Measurements from ENCODE around the gene CCDC12.
A peak's percentile ranks its signal among the peaks of the same experiment; 100 is the strongest.

CCDC12 gene

GRCh38 chr3:47006145-47006651 is 29.7 kb upstream of the CCDC12 start:
- no peak for TF ChIP-seq CTCF (conservative IDR thresholded peaks at IDR 0.05)
- H3K27ac ChIP-seq, result peak overlapping the region; percentile 57

GRCh38 chr3:47005212-47006144 is 28.9 kb upstream of the CCDC12 start:
- H3K27ac ChIP-seq, result peak overlapping the region; percentile 57
- no peak for TF ChIP-seq CTCF (conservative IDR thresholded peaks at IDR 0.05)

GRCh38 chr3:47004369-47005211 is 28.0 kb upstream of the CCDC12 start:
- H3K27ac ChIP-seq, result peak overlapping the region; percentile 57
- no peak for TF ChIP-seq CTCF (conservative IDR thresholded peaks at IDR 0.05)

- TF ChIP-seq CTCF (conservative IDR thresholded peaks at IDR 0.05), result no peak
- H3K27ac ChIP-seq, result no peak overlapping the region
Observed at GRCh38 chr3:47003461-47004368, 27.2 kb upstream of the CCDC12 start.

- H3K27ac ChIP-seq, result no peak overlapping the region
- no peak for TF ChIP-seq CTCF (conservative IDR thresholded peaks at IDR 0.05)
Observed at GRCh38 chr3:47003056-47003410, 26.5 kb upstream of the CCDC12 start.

- TF ChIP-seq CTCF (conservative IDR thresholded peaks at IDR 0.05), result no peak
- no peak overlapping the region for H3K27ac ChIP-seq
Observed at GRCh38 chr3:47002171-47003055, 25.9 kb upstream of the CCDC12 start.
